ENCODE measurements around the gene BACH1.

The BACH1 gene

DNA sequence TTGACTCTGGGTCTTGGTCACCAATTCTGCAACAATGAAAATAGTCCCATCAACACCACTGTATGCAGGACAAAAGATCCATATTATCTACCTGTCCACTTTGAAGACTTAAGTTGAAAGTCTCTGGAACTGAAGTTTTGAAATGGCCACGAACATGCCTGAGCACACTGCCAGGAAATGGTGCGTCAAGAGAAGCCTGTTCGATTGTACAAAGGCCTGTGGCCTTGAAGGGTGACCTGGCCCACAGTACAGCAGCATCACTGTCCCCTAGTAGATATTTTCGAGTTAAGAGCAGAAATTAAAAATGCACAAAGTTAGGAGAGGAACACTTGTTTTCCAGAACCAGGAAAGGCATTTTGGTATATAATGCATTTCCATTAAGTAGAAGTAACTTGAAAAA is 78.5 kb downstream of the BACH1 start:
- no peak for DNase-seq

DNA sequence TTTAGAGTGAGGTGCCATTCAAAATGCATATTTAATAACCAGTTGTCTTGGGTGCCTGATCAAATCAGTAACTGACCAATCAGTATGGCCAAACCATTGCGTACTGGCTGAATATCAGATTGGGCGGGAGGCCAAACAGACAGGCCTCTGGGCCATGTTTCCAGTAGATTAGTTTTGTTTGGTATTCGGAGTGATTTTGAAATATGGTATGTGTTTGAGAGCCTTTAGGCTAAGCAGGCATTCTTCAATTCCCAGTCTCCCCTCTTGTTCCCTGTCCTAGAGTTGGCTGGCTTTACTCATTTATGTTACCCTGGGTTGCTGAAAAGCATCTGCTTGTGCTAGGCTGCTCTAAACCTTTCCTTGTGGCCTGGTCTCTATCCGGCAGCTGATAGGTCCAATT is 80.1 kb downstream of the BACH1 start:
- DNase-seq = no peak

DNA sequence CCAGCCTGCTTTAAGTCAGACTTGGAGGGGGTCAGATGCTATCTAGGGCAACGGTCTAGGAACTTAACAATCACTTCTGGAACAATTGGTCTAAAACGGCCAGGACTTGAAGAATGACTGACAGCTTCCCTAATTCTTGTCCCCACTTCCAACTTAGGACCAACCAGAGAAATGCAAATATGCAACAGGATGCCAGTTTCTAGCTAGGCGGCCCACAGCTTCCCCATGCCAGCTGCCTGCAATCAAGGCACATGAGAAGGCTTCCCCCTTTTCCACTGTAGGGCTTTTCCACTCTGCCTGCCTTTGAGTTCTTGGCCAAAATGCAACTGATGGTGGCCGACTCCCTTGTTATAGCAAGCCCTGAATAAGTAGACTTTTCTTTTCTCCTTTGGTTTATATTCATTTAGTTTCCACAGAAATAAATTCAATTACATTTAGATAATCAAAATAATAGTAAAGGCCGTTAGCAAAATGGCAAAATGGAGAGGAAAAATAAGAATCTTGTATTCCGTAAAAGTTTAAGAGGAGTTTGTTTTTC is 80.9 kb downstream of the BACH1 start:
- DNase-seq = no peak

DNA sequence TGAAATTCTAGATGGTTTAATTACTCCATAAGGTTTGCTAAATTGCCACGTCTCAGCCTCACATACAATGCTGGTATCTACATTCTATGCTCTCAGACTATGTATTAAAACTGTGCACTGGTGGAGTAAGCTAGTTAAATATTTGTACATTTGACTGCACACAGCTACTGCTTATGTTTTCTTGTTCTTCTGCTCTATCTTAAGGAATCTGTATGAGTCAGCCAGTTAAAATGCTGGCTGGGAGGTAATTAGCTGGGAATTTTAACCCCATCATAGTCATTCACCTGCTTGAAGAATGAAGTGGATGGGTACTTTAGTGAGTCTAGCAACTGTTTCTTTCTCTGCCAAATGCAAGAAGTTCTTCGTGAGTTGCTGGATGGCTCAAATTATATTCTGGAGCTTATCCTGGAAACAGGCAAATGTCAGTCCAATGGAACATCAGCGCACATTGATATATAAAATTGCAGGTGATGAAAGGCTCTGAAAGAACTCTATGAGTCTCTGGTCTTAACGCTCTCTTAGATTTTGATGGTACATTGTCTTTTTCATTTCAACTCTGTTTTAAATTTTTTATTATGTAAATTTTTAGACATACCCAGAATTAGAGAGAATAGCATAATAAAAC is 83.4 kb downstream of the BACH1 start:
- no peak for DNase-seq

DNA sequence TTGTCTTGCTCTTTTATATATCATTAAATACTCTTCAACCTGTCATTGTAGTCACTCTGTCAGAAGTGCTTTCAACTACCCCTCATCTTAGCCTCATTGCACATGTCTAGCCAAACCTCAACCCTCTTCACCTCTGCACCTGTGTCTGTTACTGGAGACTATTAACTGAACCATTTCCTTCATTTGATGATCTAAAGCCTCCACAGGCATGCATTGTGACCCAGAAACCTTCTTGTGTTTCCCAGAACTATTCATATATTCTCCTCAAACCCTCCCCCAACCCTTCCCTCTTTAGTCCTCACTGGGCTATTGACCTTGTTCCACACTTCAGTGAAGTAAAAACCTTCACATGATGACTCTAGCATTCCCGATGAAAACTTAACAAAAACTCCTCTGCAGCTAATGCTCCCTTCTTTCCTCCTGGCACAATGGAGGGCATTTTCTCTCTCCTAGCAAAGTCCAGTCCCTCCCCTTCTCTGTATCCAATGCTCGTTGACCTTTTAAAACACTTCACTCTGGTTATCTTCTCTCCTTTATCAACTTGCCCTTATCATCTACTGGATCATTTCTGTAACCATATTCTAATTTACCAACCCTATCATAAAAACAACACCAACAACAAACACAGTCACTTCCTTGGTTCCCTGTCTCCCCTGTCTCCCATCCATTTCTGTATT is 86.1 kb downstream of the BACH1 start:
- DNase-seq = no peak

DNA sequence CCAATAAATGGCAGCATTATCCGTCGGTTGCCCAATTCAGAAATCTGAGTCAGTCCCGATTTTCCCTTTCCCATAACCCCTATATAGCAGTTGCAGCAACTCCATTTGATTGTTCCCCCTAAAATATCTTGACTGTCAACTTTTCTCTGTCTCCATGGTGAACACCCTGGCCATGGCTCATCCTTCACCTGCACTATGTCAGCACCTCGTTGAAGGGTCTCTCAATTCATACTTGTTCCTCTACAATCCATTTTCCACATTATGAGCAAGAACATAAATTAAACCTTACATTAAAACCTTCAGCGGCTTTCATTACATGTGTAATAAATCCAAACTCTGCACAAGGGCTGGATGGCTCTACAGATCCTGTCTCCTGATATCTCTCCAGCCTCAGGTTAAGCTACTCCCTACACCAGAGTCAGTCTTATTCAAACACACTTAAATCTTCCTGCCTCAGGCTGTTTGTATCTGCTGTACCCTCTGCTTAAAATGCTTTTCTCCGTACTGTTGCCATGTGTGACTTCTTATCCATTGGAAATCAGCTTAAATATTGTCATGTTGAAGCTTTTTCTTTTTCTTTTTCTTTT is 87.3 kb downstream of the BACH1 start:
- no peak for DNase-seq

- no peak for DNase-seq
Measured at GRCh38 chr21:29386803-29387202, 88.1 kb downstream of the BACH1 start.

DNA sequence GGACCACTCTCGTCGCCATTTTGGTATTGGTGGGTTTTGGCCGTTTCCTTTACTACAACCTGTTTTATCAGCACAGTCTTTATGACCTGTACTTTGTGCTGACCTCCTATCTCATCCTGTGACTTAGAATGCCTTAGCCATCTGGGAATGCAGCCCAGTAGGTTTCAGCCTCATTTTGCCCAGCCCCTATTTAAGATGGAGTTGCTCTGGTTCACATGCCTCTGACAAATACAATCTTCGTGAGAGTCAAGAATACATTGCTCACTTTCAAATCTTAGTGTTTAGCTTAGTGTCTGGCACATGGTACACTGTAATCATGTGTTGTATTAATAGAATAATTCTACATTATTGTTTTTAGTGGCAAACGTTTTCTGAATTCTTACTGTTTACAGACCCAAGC is 88.9 kb downstream of the BACH1 start:
- DNase-seq = no peak

GRCh38 chr21:29389136-29389535 is 90.4 kb downstream of the BACH1 start:
- no peak for DNase-seq

- no peak for DNase-seq
Measured at GRCh38 chr21:29390778-29391177, 92.1 kb downstream of the BACH1 start.

DNA sequence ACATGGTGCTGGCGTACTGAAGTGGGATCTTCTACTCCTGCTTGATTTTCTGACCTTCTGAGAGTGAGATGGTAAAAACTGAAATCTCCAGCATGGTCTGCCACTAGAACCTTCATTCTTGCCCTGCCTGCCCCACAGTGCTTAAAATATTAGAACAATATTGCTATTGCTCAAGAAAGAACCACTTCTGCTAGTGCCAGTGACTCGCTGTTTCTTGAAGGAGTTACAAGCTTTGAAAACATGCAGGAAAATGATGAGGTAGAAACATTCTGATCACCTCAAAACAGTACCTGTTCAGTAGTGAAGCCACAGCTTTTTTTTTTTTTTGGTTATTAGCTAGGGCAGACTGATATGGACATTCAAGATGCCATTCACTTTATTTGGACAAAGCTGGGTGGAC is 95.3 kb downstream of the BACH1 start:
- no peak for DNase-seq
